ENCODE results near the gene MAD1L1.

DNA sequence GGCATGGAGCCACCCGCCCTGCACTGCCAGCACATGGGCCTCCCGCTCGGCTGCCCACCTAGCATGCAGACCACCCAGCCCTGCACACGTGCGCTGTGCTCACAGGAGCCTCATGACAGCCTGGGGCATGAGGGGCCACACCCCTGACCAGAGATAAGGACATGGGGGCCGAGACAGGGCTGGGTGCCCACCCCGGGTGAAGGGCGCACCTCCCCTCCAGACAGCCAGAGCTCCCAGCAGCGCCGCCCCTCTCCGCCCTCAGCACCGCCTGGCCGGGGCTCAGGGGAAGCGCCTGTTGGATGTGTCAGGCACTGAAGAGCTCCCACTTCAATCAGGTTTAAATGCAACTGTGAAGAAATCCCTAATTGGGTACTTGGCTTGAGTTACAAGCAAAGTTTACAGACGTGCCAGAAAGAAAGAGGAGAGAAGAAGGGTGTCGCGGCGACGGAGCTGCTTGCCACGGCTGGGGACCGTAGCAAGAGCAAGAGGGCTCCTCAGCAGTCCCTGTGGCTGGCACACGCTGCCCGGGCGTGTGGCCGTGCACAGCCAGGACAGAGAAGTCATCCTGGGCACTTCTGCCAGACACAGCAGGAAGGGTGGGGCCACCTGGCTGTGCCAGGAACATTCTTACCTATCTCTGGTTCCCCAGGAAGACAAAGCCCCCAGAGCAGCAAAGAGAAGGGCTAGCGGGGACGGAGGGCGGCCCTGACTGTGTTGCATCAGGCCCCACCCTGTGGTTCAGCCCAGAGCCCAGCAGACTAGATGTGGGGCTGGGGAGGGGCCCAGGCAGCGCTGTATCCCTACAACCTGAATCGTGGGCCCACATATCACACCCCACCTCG lies 315.3 kb downstream of the MAD1L1 start:
- TF ChIP-seq ZNF219 (CRISPR knock-in tag; IDR thresholded peaks at IDR 0.05; ENCODE audit: borderline replicate concordance), result no peak
- TF ChIP-seq, protein P1, sequence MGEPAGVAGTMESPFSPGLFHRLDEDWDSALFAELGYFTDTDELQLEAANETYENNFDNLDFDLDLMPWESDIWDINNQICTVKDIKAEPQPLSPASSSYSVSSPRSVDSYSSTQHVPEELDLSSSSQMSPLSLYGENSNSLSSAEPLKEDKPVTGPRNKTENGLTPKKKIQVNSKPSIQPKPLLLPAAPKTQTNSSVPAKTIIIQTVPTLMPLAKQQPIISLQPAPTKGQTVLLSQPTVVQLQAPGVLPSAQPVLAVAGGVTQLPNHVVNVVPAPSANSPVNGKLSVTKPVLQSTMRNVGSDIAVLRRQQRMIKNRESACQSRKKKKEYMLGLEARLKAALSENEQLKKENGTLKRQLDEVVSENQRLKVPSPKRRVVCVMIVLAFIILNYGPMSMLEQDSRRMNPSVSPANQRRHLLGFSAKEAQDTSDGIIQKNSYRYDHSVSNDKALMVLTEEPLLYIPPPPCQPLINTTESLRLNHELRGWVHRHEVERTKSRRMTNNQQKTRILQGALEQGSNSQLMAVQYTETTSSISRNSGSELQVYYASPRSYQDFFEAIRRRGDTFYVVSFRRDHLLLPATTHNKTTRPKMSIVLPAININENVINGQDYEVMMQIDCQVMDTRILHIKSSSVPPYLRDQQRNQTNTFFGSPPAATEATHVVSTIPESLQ (CRISPR knock-in tag; IDR thresholded peaks at IDR 0.05), result no peak
- no peak for TF ChIP-seq CTCF (IDR thresholded peaks at IDR 0.05)
- TF ChIP-seq ZNF423 (CRISPR knock-in tag; IDR thresholded peaks at IDR 0.05), result no peak
- TF ChIP-seq ESRRA (CRISPR knock-in tag; IDR thresholded peaks at IDR 0.05; ENCODE audit: borderline replicate concordance), result no peak
- TF ChIP-seq FOXP4 (CRISPR knock-in tag; IDR thresholded peaks at IDR 0.05), result no peak
- TF ChIP-seq USF1 (CRISPR knock-in tag; IDR thresholded peaks at IDR 0.05), result no peak
- TF ChIP-seq FOXP1 (CRISPR knock-in tag; IDR thresholded peaks at IDR 0.05; ENCODE audit: borderline replicate concordance), result no peak
- TF ChIP-seq, protein P2, sequence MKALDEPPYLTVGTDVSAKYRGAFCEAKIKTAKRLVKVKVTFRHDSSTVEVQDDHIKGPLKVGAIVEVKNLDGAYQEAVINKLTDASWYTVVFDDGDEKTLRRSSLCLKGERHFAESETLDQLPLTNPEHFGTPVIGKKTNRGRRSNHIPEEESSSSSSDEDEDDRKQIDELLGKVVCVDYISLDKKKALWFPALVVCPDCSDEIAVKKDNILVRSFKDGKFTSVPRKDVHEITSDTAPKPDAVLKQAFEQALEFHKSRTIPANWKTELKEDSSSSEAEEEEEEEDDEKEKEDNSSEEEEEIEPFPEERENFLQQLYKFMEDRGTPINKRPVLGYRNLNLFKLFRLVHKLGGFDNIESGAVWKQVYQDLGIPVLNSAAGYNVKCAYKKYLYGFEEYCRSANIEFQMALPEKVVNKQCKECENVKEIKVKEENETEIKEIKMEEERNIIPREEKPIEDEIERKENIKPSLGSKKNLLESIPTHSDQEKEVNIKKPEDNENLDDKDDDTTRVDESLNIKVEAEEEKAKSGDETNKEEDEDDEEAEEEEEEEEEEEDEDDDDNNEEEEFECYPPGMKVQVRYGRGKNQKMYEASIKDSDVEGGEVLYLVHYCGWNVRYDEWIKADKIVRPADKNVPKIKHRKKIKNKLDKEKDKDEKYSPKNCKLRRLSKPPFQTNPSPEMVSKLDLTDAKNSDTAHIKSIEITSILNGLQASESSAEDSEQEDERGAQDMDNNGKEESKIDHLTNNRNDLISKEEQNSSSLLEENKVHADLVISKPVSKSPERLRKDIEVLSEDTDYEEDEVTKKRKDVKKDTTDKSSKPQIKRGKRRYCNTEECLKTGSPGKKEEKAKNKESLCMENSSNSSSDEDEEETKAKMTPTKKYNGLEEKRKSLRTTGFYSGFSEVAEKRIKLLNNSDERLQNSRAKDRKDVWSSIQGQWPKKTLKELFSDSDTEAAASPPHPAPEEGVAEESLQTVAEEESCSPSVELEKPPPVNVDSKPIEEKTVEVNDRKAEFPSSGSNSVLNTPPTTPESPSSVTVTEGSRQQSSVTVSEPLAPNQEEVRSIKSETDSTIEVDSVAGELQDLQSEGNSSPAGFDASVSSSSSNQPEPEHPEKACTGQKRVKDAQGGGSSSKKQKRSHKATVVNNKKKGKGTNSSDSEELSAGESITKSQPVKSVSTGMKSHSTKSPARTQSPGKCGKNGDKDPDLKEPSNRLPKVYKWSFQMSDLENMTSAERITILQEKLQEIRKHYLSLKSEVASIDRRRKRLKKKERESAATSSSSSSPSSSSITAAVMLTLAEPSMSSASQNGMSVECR (CRISPR knock-in tag; IDR thresholded peaks at IDR 0.05; ENCODE audit: borderline replicate concordance), result no peak
- no peak for TF ChIP-seq ELF4 (CRISPR knock-in tag; IDR thresholded peaks at IDR 0.05; ENCODE audit: low read depth)
